HG03108 (cell line): ENCODE results near the gene ARHGEF16.

ENCODE experiments used
- ATAC-seq: cut with Tn5 transposase; IDR thresholded peaks from one replicate; pipeline ENCODE4 v1.9.1; 2021; ENCODE audit warnings: moderate library complexity; ENCODE audit not compliant: unreplicated experiment

ARHGEF16 gene

DNA sequence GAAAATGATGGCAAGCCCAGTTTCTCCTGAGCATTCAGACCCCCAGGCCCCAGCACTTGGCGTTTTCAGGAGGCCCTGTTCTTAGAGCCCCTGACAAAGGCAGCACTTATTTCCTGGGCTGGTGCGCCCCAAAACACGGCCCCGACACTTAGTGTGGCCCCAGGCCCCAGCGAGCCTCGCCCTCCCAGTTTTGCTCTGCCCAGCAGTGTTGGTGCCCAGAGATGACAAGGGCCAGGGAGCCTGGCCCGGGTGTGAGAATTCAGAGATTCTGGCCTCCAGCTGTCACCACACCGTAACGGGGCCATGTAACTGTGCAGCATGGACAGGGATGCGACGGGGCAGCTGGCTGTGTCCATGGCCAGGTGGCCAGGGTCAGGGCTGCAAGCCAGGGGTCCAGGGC, 18.0 kb upstream of the ARHGEF16 start:
- no peak for ATAC-seq

DNA sequence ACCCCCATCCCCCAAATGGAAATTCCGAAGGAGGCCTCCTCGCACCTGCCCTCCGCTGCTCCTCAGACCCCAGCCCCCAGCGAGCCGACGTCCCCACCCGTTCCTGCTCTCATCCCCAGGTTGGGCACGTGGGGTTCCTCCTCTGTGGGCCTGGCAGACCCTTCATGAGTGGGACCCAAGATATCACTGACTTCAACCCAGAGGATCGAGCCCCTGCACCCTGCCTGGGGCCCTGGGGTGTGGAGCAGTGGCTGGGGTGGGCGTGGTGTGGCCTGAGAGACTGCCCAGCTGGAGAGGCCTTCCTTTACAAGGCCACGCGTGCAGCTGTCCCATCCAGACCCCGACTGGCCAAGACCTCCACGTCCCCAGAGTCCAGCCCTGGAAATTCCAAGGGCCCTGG, 17.6 kb upstream of the ARHGEF16 start:
- ATAC-seq = no peak

DNA sequence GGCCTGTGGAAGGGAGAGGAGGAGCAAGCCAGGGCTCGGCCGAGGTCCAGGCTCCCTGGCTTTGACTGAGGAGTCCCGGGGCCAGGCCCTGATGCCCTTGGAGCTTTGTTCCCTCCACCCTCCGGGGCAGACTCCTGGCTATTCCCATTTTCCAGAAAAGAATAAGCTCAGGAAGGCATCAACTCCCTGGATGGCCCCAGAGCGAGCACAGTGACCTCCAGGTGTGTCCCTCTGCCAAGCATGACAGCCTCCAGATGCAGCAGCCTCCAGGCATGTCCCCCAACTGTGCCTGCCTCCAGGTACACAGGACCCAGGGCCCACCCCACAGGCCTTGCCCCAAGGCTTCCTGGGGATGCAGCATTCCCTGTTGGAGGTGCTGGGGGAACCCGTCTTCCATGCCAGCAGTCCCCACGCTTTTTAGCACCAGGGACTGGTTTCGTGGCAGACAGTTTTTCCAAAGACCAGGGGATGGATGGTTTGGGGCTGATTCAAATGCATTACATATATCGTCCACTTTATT, 15.7 kb upstream of the ARHGEF16 start:
- no peak for ATAC-seq

DNA sequence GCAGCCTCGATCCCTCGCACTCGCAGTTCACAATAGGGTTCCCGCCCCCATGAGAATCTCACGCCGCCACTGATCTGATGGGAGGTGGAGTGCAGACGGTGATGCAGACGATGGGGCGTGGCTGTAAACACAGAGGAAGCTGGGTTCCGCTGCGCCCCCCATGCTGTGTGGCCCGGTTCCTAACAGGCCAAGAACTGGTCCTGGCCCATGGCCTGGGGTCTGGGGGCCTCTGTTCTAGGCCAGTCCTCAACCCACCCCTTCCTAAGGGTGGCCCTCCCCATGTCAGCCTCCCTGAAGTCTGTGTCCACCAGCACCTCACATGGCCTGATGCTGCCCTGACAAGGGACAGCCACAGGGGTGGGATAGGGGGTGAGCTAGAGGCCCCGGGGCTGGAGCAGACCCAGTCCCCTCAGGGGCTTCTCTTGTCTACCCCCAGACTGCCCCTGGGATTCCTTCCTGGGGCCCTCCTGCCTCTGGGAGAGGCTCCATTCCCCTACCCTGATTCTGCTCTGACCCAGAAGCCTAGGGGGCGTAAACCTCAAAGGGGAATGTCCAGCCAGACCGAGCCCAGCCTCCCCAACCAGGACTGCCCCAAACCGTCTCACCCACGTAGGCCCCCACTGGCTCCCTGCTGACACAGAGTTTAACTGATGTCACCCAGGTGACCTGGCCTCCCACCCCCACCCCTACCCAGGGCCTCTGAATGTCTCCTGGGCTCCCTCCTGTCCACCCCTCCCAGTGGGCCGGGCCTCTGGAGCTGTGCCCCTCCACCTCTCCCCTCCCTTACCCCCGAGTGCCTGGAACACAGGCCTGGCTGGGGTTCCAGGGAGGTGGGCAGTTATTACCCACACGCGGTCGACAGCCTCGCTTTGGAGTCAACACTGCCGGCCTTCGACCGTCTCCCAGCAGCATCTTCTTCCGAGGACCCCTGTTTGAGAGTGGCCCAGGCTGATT, 14.8 kb upstream of the ARHGEF16 start:
- no peak for ATAC-seq

DNA sequence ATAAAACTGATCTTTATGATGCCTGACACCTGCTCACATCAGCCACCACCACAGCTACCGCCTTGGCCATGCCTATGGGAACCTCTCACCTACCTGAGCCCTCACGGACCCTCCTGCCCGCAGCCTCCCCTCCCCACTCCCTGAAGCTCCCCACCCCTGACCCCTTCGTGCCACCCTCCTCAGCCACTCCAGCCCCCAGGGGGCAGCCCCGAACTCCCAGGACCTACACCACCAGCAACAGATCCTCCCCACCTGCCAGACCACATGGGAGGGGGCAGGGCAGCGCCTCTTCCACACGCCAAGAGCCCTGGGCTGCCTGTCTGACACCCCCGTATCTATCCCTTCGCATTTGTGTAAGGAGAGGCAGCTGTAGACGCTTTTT, 14.2 kb upstream of the ARHGEF16 start:
- ATAC-seq = no peak

GRCh38 chr1:3440711-3441409, 13.6 kb upstream of the ARHGEF16 start:
- no peak for ATAC-seq

DNA sequence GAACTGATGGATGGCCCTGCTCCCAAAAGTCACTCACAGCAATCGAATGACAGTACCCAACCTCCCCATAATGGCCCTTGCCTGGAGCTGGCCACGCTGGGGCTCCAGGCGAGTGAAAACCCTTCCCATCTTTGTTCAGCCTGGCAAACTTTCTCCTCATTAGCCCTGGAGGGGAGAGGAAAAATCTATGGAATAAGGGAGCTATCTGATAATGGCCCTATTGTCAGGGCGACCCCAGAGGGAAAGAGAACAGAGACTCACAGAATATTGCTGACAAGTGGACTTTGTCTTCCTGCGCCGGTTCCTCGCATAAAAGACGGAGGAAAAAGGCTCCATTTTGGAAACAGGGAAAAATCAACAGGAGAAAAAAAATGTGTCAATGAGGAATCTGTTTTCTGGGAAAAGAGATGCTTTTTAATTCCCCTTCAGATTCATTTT, 13.0 kb upstream of the ARHGEF16 start:
- no peak for ATAC-seq

DNA sequence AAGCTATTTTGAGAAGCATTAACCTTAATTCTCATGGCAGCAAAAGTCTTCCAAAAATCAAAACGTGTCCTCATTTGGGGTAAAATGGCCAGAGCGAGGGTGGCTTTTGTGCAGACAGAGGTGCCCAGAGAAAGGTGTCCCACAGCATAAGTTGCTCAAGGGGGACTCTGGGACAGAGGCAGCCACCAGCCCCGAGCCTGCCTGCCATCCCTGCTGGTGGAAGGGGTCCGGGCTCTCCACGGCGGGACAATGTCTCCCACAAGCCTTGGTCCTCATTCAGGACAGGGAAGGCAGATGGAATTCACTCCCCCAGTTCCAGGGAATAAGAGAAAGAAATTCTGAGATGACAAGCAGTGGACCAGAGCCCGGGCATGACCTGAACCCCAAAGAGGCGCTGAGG, 12.6 kb upstream of the ARHGEF16 start:
- ATAC-seq = no peak

- no peak for ATAC-seq
Observed at GRCh38 chr1:3442331-3442730, 12.1 kb upstream of the ARHGEF16 start.

DNA sequence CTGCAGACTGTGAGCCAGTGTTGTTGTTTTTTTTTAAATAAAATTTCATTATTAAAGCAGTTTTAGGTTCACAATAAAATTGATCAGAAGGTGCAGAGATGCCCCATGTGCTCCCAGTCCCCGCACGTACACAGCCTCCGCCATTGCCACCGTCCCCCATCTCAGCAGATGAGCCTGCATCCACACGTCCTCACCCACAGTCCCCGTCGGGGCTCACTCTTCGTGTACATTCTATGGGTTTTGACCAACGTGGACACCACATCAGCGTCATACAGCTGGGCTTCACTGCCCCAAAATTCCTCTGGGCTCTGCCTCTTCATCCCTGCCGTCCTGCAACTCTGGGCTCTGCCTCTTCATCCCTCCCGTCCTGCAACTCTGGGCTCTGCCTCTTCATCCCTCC, 11.6 kb upstream of the ARHGEF16 start:
- ATAC-seq = no peak

DNA sequence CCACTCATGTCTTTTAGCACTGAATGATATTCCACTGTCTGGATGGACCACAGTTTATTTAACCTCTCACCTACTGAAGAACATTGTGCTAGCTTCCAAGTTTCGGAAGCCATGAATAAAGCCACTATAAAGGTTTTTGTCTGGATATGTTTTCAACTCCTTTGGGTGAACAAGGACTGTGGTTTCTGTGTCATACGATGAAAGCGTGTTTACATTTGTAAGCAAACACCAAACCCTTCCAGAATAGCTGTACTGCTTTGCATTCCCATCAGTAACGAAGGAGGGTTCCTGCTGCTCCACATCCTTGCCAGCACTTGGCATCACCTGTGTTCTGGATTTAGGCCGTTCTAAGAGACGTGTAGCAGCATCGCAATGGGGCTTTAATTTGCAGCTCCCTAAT, 10.7 kb upstream of the ARHGEF16 start:
- no peak for ATAC-seq

- ATAC-seq = no peak
Observed at GRCh38 chr1:3444298-3444697, 10.2 kb upstream of the ARHGEF16 start.

DNA sequence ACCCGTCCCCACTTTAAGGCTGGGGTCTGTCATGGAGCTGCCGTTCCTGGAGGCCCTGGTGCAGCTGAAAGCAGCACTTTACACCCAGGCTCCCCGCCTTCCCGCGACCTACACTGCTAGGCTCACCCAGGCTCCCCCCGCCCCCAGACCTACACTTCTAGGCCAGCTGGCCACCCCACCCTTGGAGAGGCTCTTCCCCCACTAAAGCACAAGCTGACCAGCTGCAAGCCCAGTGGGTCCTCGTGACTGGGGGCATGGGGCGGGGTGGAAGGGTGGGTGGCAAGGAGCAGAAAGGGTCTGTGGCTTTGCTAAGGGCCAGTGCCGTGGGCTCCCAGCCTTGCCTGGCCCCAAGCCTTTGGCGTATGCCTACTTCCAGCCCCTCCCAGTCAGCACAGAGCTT, 9.7 kb upstream of the ARHGEF16 start:
- no peak for ATAC-seq

- ATAC-seq = no peak
Observed at GRCh38 chr1:3450202-3450863, 4.1 kb upstream of the ARHGEF16 start.

DNA sequence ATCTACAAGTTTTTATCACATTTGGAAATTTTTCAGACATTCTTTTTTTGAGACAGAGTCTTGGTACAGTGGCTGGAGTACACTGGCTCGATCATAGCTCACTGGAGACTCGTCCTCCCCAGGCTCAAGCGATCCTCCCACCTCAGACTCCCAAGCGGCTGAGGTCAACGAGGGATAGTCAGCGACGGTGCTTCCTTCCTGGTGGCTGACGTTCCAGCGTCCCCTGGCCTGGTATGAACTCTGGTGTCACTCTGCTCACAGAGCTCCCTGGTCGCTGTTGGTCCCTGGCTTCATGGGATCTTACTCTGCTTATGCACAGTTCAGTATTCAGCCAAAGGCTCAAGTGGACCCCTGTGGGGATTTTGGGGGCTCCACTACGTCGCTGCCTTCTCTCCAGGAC, 3.5 kb upstream of the ARHGEF16 start:
- ATAC-seq = no peak

DNA sequence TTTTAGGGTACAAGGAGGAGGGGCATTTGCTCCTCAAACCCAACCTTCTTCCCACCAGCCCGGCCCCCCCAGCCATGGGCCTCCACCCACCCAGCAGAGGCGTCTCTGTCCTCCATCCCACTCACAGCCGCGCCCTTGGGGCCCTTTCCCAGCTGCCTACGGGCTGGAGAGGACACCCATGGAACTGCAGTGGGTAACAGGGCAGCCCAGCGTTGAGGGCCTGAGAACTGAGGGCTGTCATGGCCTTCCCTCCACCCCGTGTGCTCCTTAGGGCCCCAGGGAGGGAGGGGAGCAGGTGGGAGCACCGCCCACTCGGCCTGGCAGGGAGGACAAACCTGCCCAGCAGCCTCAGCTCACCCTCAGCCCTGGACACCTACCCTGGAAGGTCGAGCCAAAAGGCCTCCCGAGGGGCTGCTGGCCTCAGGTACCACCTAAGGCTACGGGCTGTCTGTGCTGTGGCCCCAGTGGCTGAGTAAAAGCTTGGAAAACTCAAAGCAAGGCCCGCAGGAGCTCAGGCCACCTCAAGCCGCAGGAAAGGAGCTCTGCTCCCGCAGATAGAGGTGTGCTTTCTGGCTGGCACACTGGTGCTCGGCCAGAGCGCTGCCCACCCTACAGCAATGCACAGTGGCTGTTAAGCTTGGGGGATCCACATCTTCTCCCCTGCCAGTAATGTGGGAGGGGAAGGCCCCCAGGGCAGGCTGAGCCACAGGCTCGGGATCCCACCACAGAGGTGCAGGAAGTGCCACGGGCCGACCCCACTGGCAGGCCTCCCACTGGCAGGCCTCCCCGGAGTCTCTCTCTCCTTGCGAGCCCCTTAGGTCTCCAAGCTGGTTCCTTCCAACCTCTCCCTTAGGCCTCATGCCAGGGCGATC, 2.2 kb upstream of the ARHGEF16 start:
- no peak for ATAC-seq

DNA sequence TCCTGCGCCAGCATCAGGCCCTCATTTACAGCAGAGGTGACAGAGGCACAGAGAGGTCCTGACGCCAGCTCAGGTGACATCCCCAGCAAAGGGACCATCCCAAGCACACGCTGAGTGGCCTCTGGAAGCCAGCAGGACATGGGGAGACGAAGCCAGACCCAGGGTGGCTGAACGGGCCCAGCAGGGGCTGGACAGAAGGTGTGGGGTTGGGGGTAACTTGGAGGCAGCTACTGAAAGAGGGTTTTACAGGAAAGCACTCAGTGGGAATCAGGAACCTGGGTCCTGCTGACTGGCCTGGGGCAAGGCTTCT, 1.6 kb upstream of the ARHGEF16 start:
- ATAC-seq = no peak

DNA sequence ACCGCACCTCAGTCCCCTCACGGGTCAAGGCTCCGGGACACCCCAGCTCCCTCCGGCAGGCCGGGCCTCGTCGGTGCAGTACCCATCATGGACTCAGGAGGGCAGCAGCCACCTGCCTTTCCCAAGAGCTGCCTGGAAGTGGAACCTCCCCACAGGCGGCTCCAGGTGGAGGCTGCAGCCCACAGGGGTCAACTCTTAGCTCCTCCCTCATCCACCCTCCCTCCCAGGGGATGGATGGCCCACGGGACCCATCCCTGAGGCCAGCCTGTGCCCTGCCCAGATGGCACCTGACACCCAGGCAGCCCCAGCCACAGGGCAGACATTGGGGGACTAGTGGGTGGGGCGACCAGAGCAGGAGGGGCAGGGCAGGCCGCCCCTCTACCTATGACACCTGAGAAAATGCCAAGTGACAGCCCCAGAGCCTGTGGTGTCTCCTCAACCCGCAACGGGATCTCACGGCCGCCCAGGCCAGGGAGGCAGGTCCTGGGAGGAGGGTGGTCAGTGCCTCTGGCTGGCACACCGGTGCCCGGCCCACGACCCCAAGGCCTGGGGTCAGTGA, 1.2 kb upstream of the ARHGEF16 start:
- ATAC-seq = no peak

- no peak for ATAC-seq
Observed at GRCh38 chr1:3454811-3455618, 550 bp downstream of the ARHGEF16 start.
